Transverse colon (tissue), 4 donors: ENCODE measurements around the gene STOX1.

Experiments
- EP300 ChIP-seq: sonication (generic); formaldehyde crosslinking; IDR thresholded peaks from one replicate; pipeline ENCODE4 v1.6.1; 2017; ENCODE audit warnings: antibody characterized with exemption, low read depth
- POLR2A ChIP-seq: fragments of 450-650 bp; IDR thresholded peaks from one replicate; pipeline ENCODE4 v1.6.1; 2016; ENCODE audit warnings: antibody characterized with exemption, mild to moderate bottlenecking, moderate library complexity
- POLR2AphosphoS5 ChIP-seq, 3 donors: sonication (generic); formaldehyde crosslinking; IDR thresholded peaks; one replicate each; pipeline ENCODE4 v1.6.1; 2016; ENCODE audit warnings: antibody characterized with exemption in 3 of 3
- TF ChIP-seq, protein P1 (sequence below), 5 experiments: fragments of 200-600 bp in 3 of 5; fragments of 450-650 bp in 2 of 5; sonication (generic) in 3 of 5; IDR thresholded peaks; 1 replicate in 2 of 5; 2 replicates in 3 of 5; pipeline ENCODE4 v1.5.1; 2016 to 2017; ENCODE audit warnings: antibody characterized with exemption in 5 of 5, inconsistent platforms in 3 of 5, mild to moderate bottlenecking in 2 of 5, moderate library complexity in 1 of 5

GRCh38 chr10:68813559-68813958, 13.8 kb upstream of the STOX1 start:
- TF ChIP-seq, protein P1, sequence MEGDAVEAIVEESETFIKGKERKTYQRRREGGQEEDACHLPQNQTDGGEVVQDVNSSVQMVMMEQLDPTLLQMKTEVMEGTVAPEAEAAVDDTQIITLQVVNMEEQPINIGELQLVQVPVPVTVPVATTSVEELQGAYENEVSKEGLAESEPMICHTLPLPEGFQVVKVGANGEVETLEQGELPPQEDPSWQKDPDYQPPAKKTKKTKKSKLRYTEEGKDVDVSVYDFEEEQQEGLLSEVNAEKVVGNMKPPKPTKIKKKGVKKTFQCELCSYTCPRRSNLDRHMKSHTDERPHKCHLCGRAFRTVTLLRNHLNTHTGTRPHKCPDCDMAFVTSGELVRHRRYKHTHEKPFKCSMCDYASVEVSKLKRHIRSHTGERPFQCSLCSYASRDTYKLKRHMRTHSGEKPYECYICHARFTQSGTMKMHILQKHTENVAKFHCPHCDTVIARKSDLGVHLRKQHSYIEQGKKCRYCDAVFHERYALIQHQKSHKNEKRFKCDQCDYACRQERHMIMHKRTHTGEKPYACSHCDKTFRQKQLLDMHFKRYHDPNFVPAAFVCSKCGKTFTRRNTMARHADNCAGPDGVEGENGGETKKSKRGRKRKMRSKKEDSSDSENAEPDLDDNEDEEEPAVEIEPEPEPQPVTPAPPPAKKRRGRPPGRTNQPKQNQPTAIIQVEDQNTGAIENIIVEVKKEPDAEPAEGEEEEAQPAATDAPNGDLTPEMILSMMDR (IDR thresholded peaks at IDR 0.05) = no peak
- TF ChIP-seq POLR2A (no peak), EP300 (no peak), POLR2AphosphoS5 (IDR thresholded peaks at IDR 0.05) (no peak)
